ENCODE results near the gene ADARB2.
"Not testable (repeated sequence)": the region's sequence is repeated elsewhere in the genome, so short reads cannot be mapped to it uniquely, and the experiment has no call there.

Gene ADARB2

GRCh38 chr10:1424648-1425047, 312.7 kb downstream of the ADARB2 start:
- DNase-seq (ENCODE audit: low read depth), result no peak

GRCh38 chr10:1423676-1424253, 313.6 kb downstream of the ADARB2 start:
- no peak for DNase-seq (ENCODE audit: low read depth)

DNA sequence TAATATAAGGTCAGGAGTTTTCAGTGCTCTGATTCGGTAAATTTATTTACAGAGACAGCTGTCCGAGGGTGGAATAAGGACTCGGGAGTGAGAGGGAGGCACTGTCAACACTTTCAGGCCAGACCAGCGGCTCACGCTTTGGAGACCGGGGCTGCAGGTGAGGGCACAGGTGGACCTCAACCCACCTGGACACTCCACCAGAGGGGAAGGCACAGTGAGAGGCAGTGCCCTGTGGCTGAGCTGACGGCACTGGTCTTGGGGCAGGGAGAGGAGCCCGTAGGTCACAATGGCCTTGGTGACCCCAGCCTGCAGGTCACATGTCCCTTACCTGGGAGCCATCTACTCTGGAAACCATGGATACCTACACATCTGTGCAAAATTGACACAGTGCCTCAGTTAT, 315.1 kb downstream of the ADARB2 start:
- DNase-seq (ENCODE audit: low read depth), result no peak

GRCh38 chr10:1420661-1421362, 316.5 kb downstream of the ADARB2 start:
- DNase-seq (ENCODE audit: low read depth), result no peak

DNA sequence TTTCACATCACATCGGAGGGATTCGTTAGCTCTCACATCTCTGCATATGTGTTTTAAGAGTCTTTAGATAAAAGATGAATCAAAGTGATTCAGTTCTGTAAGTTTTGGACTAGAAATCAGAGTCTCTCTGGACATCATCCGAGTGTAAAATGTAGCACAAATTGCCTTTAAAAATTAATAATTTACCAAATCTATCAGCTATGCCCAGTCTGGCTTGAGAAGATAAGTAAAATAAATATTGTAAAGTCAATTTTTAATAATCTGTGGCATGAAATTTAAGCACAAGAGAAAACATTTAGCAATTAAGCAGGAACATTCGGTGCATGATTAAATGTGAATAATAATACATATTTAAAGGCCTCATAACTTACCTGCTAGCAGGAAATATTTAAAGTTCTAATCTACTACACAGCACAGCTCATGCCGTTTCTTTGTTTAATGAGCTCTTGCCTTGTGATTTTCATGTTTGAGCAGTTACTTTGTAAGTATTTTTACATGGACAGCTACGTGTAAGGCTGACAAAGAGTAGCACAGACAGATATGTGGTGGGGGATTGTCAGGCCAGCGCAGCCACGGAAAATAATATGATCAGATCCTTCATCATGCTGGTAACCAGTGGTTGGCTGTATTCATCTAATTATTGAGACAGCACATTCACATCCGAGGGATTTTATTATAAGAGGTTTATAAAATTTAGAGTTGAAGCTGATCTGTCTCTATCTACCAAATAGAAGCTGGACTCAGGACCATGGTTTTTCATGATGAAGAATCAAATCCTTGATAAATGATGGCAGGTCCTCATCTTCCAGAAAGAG, 317.3 kb downstream of the ADARB2 start:
- DNase-seq (ENCODE audit: low read depth), result no peak

DNA sequence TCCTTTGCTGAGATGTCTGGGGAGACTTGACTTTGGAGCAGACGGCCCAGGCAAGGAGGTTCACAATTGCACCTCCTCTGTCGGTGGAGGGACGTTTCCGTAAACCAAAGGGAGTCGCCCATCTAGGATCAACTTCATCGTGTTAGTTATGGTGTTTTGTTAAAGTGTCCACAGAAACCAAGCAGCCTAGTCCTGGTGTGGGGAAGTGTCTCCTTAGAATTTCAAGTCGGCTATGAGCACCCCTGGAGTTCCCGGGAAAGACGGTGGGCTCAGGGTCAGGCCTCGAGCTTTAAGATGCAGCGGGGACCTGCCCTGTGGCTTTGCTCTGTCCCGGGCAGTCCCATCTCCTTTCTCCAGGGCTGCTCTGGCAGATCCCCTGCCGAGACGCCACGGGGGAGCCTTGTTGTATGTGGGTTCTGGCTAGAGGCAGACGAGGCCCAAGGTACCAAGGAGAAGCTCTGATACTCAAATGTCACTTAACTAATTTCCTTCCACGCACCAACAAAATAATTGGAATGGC, 319.2 kb downstream of the ADARB2 start:
- no peak for DNase-seq (ENCODE audit: low read depth)

- DNase-seq (ENCODE audit: low read depth), result no peak
Measured at GRCh38 chr10:1417574-1417973, 319.8 kb downstream of the ADARB2 start.

DNA sequence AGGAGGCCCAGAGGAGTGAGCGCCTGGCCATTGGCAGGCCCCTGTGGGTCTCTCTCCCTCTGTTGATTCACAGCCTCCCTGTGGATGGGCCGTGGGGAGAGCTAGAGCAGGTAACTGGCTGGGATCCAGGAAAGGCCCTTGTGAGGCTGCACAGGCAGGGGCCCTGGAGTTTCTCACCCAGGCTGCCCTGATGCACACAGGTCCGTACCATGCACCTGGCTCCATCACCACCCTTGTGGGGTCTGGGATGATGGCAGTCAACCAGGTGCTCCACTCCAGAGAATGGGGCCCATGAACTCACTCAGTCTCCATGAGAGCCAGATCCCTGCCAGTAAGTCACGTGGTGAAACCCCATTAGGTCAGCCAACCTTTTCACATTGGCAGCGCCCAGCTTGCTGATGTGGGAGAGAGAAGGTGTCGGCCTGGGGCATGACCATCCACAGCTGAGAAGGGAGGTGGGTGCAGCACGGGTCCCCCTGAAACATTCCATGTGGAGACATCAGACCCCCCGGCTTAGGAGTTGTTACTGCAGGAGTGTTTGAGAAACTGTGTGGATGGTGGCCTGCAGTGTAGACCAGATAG, 320.8 kb downstream of the ADARB2 start:
- DNase-seq (ENCODE audit: low read depth), result no peak

GRCh38 chr10:1414893-1415292, 322.4 kb downstream of the ADARB2 start:
- no peak for DNase-seq (ENCODE audit: low read depth)

- DNase-seq (ENCODE audit: low read depth), result not testable (repeated sequence)
Measured at GRCh38 chr10:1414346-1414745, 323.0 kb downstream of the ADARB2 start.

- no peak for DNase-seq (ENCODE audit: low read depth)
Measured at GRCh38 chr10:1413823-1414222, 323.5 kb downstream of the ADARB2 start.

DNA sequence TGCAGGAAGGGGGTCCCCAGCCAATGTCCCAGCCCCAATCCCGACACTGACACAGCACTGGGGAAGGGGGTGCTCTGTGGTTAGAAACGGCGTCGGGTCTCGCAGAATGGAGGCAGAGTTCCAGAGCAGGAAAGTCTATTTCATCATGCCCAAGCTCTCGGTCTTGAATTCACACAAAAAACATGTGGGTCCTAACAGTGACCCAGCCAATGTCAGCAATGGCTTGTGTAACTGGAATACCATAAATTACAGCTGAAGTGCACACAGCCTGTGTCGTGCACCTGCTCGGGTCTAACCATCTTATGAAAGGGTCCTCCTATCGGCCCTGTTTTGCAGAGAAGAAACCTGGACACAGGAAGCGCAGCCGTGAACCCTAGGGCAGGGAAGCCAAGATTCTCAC, 324.1 kb downstream of the ADARB2 start:
- DNase-seq (ENCODE audit: low read depth), result no peak

- DNase-seq (ENCODE audit: low read depth), result no peak
Measured at GRCh38 chr10:1412531-1413189, 324.7 kb downstream of the ADARB2 start.

DNA sequence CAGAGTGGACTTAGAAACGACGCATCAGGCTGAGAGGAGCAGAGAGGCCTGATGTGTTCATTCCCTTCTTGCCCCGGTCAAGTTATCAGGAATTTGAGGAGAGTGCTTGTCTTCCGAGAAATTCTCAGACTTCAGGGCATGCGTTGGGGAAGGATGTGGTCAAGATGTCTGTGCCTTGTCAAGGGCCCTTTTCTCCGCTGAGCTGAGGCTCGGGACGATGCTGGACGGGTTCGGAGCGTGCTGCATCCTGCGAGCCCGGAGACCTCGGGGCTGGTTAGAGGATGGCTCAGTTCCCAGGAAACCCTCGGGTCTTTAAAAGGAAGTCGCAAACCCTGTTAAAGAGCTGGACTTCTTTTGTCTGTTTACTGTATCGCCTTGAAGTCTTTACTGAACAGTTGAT, 325.4 kb downstream of the ADARB2 start:
- DNase-seq (ENCODE audit: low read depth), result no peak

DNA sequence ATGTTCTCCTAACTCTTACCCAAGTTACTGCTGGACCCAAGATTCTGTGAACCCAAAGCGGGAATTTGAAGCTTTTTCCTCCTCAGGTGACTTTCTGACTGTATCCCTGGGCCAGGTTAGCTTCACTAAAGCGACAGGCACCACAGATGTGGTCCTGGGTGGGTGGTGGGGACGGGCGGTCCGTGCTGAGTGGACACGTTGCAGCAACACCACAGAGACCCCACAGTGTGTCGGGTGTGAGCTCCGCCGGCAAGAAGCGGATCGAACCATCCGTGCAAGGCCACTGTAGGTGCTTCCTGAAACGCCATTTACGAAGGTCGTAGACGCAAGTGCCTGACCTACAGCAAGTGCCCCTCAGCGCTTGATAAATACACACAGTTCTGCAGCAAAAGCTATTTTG, 325.9 kb downstream of the ADARB2 start:
- no peak for DNase-seq (ENCODE audit: low read depth)

DNA sequence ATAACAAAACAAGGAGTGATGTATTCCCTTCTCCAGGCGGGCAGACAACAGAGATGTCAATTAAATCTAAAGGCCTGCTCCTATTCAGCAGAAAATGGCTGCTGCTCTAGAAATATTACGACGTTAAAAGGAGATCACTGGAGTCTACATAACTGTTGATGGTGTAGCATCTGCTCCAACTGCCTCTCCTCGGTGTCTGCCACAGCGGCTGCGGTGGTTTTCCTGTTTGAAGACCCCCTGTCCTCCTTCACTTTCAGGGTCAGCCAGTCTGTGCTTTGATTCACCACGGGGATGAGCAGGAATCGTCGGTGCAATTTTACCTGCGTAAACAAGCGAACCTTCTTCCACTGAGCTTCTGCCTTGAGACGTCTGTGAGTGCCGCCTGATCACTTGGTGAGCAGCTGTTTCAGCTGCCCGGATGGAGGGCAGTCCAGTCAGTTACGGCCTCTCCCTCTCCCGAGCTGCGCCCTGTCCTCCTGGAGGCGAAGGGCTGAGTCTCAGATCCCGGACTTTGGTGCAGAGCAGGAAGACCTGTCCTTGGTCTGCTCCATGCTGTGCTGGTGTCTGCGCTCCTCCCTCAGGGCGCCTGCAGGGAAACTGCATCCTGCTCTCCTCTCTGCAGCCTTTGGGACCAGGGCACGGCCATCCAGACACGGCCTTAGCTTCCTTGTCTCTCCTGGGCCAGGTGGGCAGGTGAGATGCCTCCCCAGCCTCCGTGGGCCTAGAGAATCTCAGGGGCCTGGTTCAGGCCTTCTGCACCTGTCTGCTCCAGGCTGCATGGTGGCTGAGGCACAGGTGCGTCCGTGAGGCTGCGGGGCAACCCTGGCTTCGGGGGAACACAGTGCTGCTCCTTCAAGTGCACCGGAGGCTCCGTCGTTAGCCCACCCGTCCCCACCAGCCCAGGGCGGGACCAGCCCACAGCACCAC, 326.6 kb downstream of the ADARB2 start:
- DNase-seq (ENCODE audit: low read depth), result no peak

DNA sequence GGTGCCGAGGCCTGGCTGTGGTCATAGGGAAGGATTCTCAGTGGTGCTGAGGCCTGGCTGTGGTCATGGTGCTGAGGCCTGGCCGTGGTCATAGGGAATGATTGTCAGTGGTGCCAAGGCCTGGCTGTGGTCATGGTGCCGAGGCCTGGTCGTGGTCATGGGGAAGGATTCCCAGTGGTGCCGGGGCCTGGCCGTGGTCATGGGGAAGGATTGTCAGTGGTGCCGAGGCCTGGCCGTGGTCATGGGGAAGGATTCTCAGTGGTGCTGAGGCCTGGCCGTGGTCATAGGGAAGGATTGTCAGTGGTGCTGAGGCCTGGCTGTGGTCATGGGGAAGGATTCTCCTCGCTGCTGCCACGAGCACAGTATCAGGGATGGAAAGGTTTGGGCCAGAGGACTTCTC, 327.3 kb downstream of the ADARB2 start:
- no peak for DNase-seq (ENCODE audit: low read depth)

GRCh38 chr10:1409392-1409791, 327.9 kb downstream of the ADARB2 start:
- no peak for DNase-seq (ENCODE audit: low read depth)

DNA sequence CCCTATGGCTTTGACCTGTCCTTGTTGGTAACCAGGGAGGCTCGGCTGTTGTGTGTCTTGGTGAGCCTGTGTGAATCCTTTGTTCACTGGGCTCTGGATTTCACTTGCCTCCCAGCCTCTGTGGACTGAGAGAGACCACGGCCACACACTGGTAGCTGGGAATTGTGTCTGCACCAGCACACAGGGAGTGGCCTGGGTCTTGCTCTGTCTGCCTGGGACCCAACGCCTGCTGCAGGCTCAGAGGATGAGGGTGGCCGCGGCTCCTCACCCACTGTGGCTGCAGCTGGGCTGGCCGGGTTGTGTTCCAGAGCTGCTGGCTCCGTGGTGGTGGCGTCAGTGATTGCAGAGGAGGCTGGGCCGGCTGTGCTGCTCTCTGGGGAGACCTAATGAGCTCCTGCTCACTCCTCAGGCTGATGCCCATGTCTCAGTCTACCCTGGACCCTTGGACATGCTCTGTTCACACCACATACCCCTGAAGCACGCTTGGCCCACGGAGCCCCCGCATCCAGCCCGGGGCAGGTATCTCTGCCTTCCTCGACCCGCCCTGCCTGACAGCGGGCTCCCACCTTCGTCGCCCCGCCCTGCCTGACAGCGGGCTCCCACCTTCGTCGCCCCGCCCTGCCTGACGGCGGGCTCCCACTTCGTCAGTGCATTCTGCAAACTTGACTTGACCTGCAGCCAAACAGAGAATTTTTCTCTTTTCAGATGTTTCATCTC, 328.5 kb downstream of the ADARB2 start:
- no peak for DNase-seq (ENCODE audit: low read depth)
